Measurements from ENCODE around the gene CRY2. TPM values are rescaled to one million over a fixed set of nuclear protein-coding genes. Genes with fewer than 3 reads are reported as not detected.

The CRY2 gene
- total and polyA plus RNA-seq, 12 donors: 14.7 to 57.4 (median 28.8) TPM

DNA sequence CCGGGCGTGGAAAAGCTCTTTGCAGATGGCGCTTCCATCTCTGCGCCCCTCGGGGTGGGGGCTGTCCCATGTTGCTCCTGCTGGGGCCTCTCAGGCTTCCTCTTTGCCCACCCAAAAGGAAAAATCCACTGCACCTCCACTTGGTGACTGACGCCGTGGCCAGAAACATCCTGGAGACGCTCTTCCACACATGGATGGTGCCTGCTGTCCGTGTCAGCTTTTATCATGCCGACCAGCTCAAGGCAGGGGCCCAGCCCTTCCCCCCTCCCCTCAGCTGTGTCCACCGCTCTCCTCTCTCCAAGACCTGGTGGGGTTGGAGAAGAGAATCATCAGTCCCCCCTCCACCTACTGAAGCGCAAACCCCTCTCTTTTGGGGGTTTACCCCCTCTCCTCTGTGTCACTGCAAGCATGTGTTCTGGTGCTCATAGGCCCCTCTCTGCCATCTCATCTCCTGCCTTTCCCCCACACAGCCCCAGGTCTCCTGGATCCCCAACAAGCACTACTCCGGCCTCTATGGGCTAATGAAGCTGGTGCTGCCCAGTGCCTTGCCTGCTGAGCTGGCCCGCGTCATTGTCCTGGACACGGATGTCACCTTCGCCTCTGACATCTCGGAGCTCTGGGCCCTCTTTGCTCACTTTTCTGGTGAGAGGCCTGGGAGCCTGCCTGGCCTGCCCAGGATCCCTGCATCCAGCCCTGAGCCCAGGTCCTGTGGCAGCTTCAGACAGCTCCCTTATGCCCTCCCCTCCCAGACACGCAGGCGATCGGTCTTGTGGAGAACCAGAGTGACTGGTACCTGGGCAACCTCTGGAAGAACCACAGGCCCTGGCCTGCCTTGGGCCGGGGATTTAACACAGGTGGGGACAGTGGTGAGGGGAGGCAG, 77.0 kb downstream of the CRY2 start:
- Histone ChIP-seq H3K27ac (no peak overlapping the region), H3K4me3 (no peak overlapping the region), H3K9me3 (replicated peaks in 1 of 3) (no peaks in the 10 kb centered on the region), H3K27me3 (no peaks in the 10 kb centered on the region), H3K4me1 (replicated peaks in 1 of 2) (peaks cover 0 to 20% of the 10 kb centered on the region in 2 donors), H3K36me3 (replicated peaks in 1 of 2) (no peaks in the 10 kb centered on the region)
- no peak for TF ChIP-seq POLR2A (IDR thresholded peaks at IDR 0.05)
- TF ChIP-seq, protein P1, sequence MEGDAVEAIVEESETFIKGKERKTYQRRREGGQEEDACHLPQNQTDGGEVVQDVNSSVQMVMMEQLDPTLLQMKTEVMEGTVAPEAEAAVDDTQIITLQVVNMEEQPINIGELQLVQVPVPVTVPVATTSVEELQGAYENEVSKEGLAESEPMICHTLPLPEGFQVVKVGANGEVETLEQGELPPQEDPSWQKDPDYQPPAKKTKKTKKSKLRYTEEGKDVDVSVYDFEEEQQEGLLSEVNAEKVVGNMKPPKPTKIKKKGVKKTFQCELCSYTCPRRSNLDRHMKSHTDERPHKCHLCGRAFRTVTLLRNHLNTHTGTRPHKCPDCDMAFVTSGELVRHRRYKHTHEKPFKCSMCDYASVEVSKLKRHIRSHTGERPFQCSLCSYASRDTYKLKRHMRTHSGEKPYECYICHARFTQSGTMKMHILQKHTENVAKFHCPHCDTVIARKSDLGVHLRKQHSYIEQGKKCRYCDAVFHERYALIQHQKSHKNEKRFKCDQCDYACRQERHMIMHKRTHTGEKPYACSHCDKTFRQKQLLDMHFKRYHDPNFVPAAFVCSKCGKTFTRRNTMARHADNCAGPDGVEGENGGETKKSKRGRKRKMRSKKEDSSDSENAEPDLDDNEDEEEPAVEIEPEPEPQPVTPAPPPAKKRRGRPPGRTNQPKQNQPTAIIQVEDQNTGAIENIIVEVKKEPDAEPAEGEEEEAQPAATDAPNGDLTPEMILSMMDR (IDR thresholded peaks at IDR 0.05): no peak
- intact Hi-C loops (cut with DNase I): no loop called here
- peak in 3 of 7 donors; percentile 15 to 51 (median 17) for DNase-seq
- WGBS, 4 donors: 87 to 93% (median 88%) methylated on average over 19 to 22 of the region's 22 CpGs

DNA sequence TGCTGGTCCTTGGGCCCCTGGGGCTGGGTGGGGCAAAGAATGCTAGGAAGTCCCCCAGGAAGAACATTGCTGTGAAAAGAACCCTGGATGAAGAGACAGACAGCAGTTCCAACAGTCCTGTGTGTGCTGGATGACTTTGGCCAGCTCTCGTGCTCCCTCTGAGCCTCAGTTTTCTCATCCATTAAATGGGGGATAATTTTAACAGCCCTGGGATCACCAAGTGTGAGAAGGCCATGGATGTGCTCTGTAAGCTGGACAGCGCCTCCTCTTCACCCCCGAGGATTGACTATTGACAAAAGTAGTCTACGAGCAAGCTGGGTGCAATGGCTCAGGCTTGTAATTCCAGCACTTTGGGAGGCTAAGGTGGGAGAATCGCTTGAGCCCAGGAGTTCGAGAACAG, 77.7 kb downstream of the CRY2 start:
- H3K27me3 ChIP-seq: no peaks in the 10 kb centered on the region

DNA sequence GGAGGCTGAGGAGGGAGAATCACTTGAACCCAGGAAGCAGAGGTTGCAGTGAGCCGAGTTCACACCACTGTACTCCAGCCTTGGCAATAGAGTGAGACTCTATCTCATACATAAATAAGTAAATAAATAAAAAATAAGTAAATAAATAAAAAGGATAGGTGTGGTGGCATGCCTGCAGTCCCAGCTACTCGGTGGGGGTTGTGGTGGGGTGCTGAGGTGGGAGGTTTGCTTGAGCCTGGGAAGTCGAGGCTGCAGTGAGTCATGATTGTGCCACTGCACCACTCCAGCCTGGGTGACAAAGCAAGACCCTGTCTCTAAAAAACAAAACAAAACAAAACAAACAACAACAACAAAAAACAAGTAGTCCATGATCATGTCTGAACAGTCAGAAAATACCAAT, 78.3 kb downstream of the CRY2 start:
- Histone ChIP-seq H3K27ac (no peak overlapping the region), H3K36me3 (replicated peaks in 1 of 2) (no peaks in the 10 kb centered on the region), H3K4me3 (no peak overlapping the region), H3K4me1 (replicated peaks in 1 of 2) (peaks cover 0 to 20% of the 10 kb centered on the region in 2 donors), H3K27me3 (no peaks in the 10 kb centered on the region), H3K9me3 (replicated peaks in 1 of 3) (no peaks in the 10 kb centered on the region)
- no peak for TF ChIP-seq POLR2A (IDR thresholded peaks at IDR 0.05)
- TF ChIP-seq, protein P1 (IDR thresholded peaks at IDR 0.05): no peak
- intact Hi-C loops (cut with DNase I): no loop called here
- 76 to 84% (median 81%) methylated on average over 3 of the region's 3 CpGs for WGBS, 4 donors
- no peak for DNase-seq

More for the DNA sequence above, 77.7 kb downstream of the CRY2 start:
- Histone ChIP-seq H3K36me3 (replicated peaks in 1 of 2) (no peaks in the 10 kb centered on the region), H3K27ac (no peak overlapping the region), H3K4me3 (no peak overlapping the region), H3K4me1 (replicated peaks in 1 of 2) (peaks cover 0 to 20% of the 10 kb centered on the region in 2 donors), H3K9me3 (replicated peaks in 1 of 3) (no peaks in the 10 kb centered on the region)
- TF ChIP-seq POLR2A (IDR thresholded peaks at IDR 0.05): no peak
- DNase-seq: peak in 1 of 7 donors; percentile 48
- intact Hi-C loops (cut with DNase I): no loop called here
- 92 to 100% (median 95%) methylated on average over 6 of the region's 6 CpGs for WGBS, 4 donors

- H3K36me3 ChIP-seq (replicated peaks in 1 of 2): no peaks in the 10 kb centered on the region
- H3K9me3 ChIP-seq (replicated peaks in 1 of 3): no peaks in the 10 kb centered on the region
- H3K27me3 ChIP-seq: no peaks in the 10 kb centered on the region
- peaks cover 0 to 20% of the 10 kb centered on the region in 2 donors for H3K4me1 ChIP-seq (replicated peaks in 1 of 2)
- intact Hi-C loops (cut with DNase I): no loop called here
- no peak overlapping the region for H3K4me3 ChIP-seq
- TF ChIP-seq, protein P1 (IDR thresholded peaks at IDR 0.05): no peak
- no peak for TF ChIP-seq POLR2A (IDR thresholded peaks at IDR 0.05)
- peak in 4 of 7 donors; percentile 14 to 55 (median 14) for DNase-seq
- H3K27ac ChIP-seq: no peak overlapping the region
- 79 to 84% (median 81%) methylated on average over 4 to 12 of the region's 12 CpGs for WGBS, 4 donors
Observed at GRCh38 chr11:45926001-45926401, 78.7 kb downstream of the CRY2 start.
